Activated CD4-positive, CD25-positive, alpha-beta regulatory T cell treated with anti-CD3 and anti-CD28 coated beads, Interleukin-2, amount 50 U/mL, for 72 hours (primary cell): Measurements from ENCODE around the gene TMEM144.

Source experiments
- DNase-seq: peaks from one replicate; pipeline ENCODE4 v3.0.0; 2021

Gene TMEM144

GRCh38 chr4:158209825-158210807, at the start of gene TMEM144:
Gene TMEM144 (plus strand): TSS chr4:158210486. CDS start chr4:158212668, 2,182 bp downstream.
- no peak for DNase-seq

- no peak for DNase-seq
These were observed 48.5 kb upstream of the TMEM144 start for GRCh38 chr4:158161551-158162354.

- DNase-seq: no peak
These were observed 47.7 kb upstream of the TMEM144 start for GRCh38 chr4:158162631-158163030.

- no peak for DNase-seq
These were observed 46.1 kb upstream of the TMEM144 start for GRCh38 chr4:158163941-158164767.

GRCh38 chr4:158164768-158165213, 45.5 kb upstream of the TMEM144 start:
- no peak for DNase-seq

- no peak for DNase-seq
These were observed 43.6 kb upstream of the TMEM144 start for GRCh38 chr4:158166701-158167100.

GRCh38 chr4:158168606-158169005, 41.7 kb upstream of the TMEM144 start:
- no peak for DNase-seq

GRCh38 chr4:158169506-158169905, 40.8 kb upstream of the TMEM144 start:
- DNase-seq: no peak

- no peak for DNase-seq
These were observed 40.2 kb upstream of the TMEM144 start for GRCh38 chr4:158169931-158170690.

- no peak for DNase-seq
These were observed 39.4 kb upstream of the TMEM144 start for GRCh38 chr4:158170691-158171561.

- no peak for DNase-seq
These were observed 37.7 kb upstream of the TMEM144 start, which contains the start of gene GASK1B for GRCh38 chr4:158172261-158173258. Gene GASK1B (minus strand): TSS chr4:158173025. CDS start chr4:158171375, 1,650 bp downstream.

- DNase-seq: no peak
These were observed 34.2 kb upstream of the TMEM144 start for GRCh38 chr4:158176108-158176507.

GRCh38 chr4:158176776-158177175, 33.5 kb upstream of the TMEM144 start:
- no peak for DNase-seq

- DNase-seq: no peak
These were observed 30.8 kb upstream of the TMEM144 start for GRCh38 chr4:158179465-158179864.

GRCh38 chr4:158181906-158182305, 28.4 kb upstream of the TMEM144 start:
- DNase-seq: no peak

- DNase-seq: no peak
These were observed 27.6 kb upstream of the TMEM144 start for GRCh38 chr4:158182736-158183135.

GRCh38 chr4:158186815-158187214, 23.5 kb upstream of the TMEM144 start:
- DNase-seq: no peak

- no peak for DNase-seq
These were observed 20.9 kb upstream of the TMEM144 start for GRCh38 chr4:158189422-158189821.

GRCh38 chr4:158190718-158191117, 19.6 kb upstream of the TMEM144 start:
- no peak for DNase-seq
